IMR-90 (cell line): ENCODE results near the gene MAN2A2.

Experiments used
- BHLHE40 ChIP-seq: fragments of 150-350 bp; IDR thresholded peaks from 2 replicates; pipeline ENCODE4 v1.6.1; 2016; ENCODE audit warnings: mild to moderate bottlenecking, low read depth, low read length
- CEBPB ChIP-seq: IDR thresholded peaks from 2 replicates; pipeline ENCODE4 v1.6.1; 2012; ENCODE audit warnings: low read depth, low read length, improper control_type of control experiment
- CHD1 ChIP-seq: IDR thresholded peaks from 2 replicates; pipeline ENCODE4 v1.6.1; 2012; ENCODE audit warnings: low read depth, low read length, improper control_type of control experiment
- FOS ChIP-seq: fragments of 150-350 bp; IDR thresholded peaks from 2 replicates; pipeline ENCODE4 v1.6.1; 2016; ENCODE audit warnings: low read depth, low read length
- MAFK ChIP-seq: IDR thresholded peaks from 2 replicates; pipeline ENCODE4 v1.6.1; 2012; ENCODE audit warnings: low read depth, low read length, improper control_type of control experiment
- MXI1 ChIP-seq: IDR thresholded peaks from 2 replicates; pipeline ENCODE4 v1.6.1; 2012; ENCODE audit warnings: low read depth, mild to moderate bottlenecking, low read length, moderate library complexity, borderline replicate concordance
- POLR2A ChIP-seq: IDR thresholded peaks from 2 replicates; pipeline ENCODE4 v1.6.1; 2012; ENCODE audit warnings: mild to moderate bottlenecking, low read depth, low read length
- RAD21 ChIP-seq: IDR thresholded peaks from 2 replicates; pipeline ENCODE4 v1.6.1; 2012; ENCODE audit warnings: low read length, improper control_type of control experiment
- RCOR1 ChIP-seq: IDR thresholded peaks from 2 replicates; pipeline ENCODE4 v1.6.1; 2012; ENCODE audit warnings: mild to moderate bottlenecking, low read length, improper control_type of control experiment; ENCODE audit not compliant: insufficient replicate concordance
- RFX5 ChIP-seq: IDR thresholded peaks from 2 replicates; pipeline ENCODE4 v1.8.0; 2012; ENCODE audit warnings: low read depth, mild to moderate bottlenecking, low read length, moderate library complexity
- SMC3 ChIP-seq: fragments of 150-350 bp; IDR thresholded peaks from 2 replicates; pipeline ENCODE4 v1.6.1; 2016; ENCODE audit warnings: low read depth, mild to moderate bottlenecking, antibody characterized with exemption, low read length, moderate library complexity
- TF ChIP-seq, protein P1 (sequence below): conservative IDR thresholded peaks from 2 replicates; pipeline ENCODE4 v1.5.1; 2012; ENCODE audit warnings: mild to moderate bottlenecking, low read depth, low read length, improper control_type of control experiment
- TF ChIP-seq, protein P2 (sequence below): fragments of 150-350 bp; IDR thresholded peaks from 2 replicates; pipeline ENCODE4 v1.6.1; 2016; ENCODE audit warnings: low read depth, mild to moderate bottlenecking, low read length, moderate library complexity, borderline replicate concordance
- TF ChIP-seq, protein P3 (sequence below): fragments of 150-350 bp; IDR thresholded peaks from 2 replicates; pipeline ENCODE4 v1.6.1; 2017; ENCODE audit warnings: mild to moderate bottlenecking, antibody characterized with exemption, low read length, low read depth

DNA sequence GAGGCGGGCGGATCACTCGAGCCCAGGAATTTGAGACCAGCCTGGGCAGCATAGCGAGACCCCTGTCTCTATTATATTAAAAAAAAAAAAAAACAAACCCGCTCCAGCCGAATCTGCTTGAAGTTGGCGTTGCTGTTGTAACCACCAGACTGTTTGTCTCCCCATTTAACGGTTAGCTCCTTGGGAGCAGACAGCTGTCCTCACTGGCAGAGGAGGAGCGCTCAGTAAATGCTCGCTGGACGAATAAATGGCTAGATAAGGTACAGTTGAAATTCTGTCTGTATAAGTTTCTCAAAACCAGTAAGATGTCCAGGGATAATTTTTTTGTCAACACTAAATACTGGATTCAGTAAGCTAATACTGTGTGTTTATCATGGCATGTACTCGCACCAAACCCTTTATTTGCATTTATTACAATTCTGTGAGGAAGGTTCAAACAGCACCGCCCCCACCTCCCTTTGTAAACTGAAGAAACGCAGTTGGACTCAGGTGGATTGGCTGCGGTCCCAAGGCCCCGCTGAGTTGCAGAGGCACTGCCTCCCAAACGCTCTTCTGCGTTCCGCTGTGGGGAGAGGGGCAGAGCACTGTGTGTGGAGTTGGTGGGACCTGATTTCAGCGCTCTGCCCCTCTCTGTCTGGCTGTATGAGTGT lies 52.6 kb downstream of the MAN2A2 start:
- TF ChIP-seq MAFK (no peak), RFX5 (no peak), CEBPB (no peak), RAD21 (no peak), POLR2A (no peak), MXI1 (no peak), SMC3 (no peak), FOS (no peak), CHD1 (no peak), RCOR1 (no peak), BHLHE40 (no peak)
- TF ChIP-seq, protein P1, sequence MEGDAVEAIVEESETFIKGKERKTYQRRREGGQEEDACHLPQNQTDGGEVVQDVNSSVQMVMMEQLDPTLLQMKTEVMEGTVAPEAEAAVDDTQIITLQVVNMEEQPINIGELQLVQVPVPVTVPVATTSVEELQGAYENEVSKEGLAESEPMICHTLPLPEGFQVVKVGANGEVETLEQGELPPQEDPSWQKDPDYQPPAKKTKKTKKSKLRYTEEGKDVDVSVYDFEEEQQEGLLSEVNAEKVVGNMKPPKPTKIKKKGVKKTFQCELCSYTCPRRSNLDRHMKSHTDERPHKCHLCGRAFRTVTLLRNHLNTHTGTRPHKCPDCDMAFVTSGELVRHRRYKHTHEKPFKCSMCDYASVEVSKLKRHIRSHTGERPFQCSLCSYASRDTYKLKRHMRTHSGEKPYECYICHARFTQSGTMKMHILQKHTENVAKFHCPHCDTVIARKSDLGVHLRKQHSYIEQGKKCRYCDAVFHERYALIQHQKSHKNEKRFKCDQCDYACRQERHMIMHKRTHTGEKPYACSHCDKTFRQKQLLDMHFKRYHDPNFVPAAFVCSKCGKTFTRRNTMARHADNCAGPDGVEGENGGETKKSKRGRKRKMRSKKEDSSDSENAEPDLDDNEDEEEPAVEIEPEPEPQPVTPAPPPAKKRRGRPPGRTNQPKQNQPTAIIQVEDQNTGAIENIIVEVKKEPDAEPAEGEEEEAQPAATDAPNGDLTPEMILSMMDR: no peak
- TF ChIP-seq, protein P2, sequence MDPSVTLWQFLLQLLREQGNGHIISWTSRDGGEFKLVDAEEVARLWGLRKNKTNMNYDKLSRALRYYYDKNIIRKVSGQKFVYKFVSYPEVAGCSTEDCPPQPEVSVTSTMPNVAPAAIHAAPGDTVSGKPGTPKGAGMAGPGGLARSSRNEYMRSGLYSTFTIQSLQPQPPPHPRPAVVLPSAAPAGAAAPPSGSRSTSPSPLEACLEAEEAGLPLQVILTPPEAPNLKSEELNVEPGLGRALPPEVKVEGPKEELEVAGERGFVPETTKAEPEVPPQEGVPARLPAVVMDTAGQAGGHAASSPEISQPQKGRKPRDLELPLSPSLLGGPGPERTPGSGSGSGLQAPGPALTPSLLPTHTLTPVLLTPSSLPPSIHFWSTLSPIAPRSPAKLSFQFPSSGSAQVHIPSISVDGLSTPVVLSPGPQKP: no peak
- TF ChIP-seq, protein P3, sequence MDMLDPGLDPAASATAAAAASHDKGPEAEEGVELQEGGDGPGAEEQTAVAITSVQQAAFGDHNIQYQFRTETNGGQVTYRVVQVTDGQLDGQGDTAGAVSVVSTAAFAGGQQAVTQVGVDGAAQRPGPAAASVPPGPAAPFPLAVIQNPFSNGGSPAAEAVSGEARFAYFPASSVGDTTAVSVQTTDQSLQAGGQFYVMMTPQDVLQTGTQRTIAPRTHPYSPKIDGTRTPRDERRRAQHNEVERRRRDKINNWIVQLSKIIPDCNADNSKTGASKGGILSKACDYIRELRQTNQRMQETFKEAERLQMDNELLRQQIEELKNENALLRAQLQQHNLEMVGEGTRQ: no peak
